GM23338 (cell line): ENCODE measurements around the gene ENDOV. TPM values are rescaled to one million over a fixed set of nuclear protein-coding genes. Genes with fewer than 3 reads are reported as not detected.

Experiments used
- ATAC-seq: fragments of 200-7000 bp; cut with Tn5 transposase; 3 replicates; pipeline ENCODE4 v1.9.1; 2020
- DNase-seq: peaks from one replicate; pipeline ENCODE4 v3.0.0-alpha.2; 2015; ENCODE audit warnings: low spot score
- H2AFZ ChIP-seq: fragments of 200-600 bp; sonication (generic); 2 replicates; pipeline ENCODE4 v1.8.0; 2016; ENCODE audit warnings: antibody characterized with exemption, mild to moderate bottlenecking, moderate library complexity
- H3F3A ChIP-seq: fragments of 200-600 bp; sonication (generic); replicated peaks from 2 replicates; pipeline ENCODE4 v1.8.0; 2017; ENCODE audit warnings: antibody characterized with exemption, mixed run types, low read depth
- H3K27ac ChIP-seq: fragments of 200-600 bp; sonication (generic); 2 replicates; pipeline ENCODE4 v1.6.1; 2016; ENCODE audit warnings: low read depth
- H3K27me3 ChIP-seq: fragments of 200-600 bp; sonication (generic); 2 replicates; pipeline ENCODE4 v1.8.0; 2016; ENCODE audit warnings: mild to moderate bottlenecking, mixed run types, moderate library complexity; ENCODE audit not compliant: insufficient read depth
- H3K36me3 ChIP-seq: fragments of 200-600 bp; sonication (generic); 2 replicates; pipeline ENCODE4 v1.8.0; 2016; ENCODE audit warnings: mild to moderate bottlenecking; ENCODE audit not compliant: insufficient read depth
- H3K4me1 ChIP-seq: fragments of 200-600 bp; sonication (generic); 2 replicates; pipeline ENCODE4 v1.8.0; 2016; ENCODE audit warnings: mild to moderate bottlenecking, moderate library complexity; ENCODE audit not compliant: insufficient read depth
- H3K4me2 ChIP-seq: fragments of 200-600 bp; sonication (generic); 2 replicates; pipeline ENCODE4 v1.7.1; 2017; ENCODE audit warnings: mixed run types
- H3K4me3 ChIP-seq: fragments of 200-600 bp; sonication (generic); 2 replicates; pipeline ENCODE4 v1.6.1; 2016; ENCODE audit warnings: mixed run types
- H3K79me2 ChIP-seq: fragments of 200-600 bp; sonication (generic); replicated peaks from 2 replicates; pipeline ENCODE4 v1.8.0; 2017; ENCODE audit warnings: mild to moderate bottlenecking; ENCODE audit not compliant: insufficient read depth
- H3K9me2 ChIP-seq: fragments of 200-600 bp; sonication (generic); 2 replicates; pipeline ENCODE4 v1.8.0; 2017; ENCODE audit not compliant: insufficient read depth
- H4K20me1 ChIP-seq: fragments of 200-600 bp; sonication (generic); replicated peaks from 2 replicates; pipeline ENCODE4 v1.8.0; 2017; ENCODE audit warnings: mild to moderate bottlenecking; ENCODE audit not compliant: insufficient read depth
- H3K27ac Mint-ChIP-seq: 2 replicates; pipeline ENCODE4 v1.8.0; 2020; ENCODE audit warnings: inconsistent platforms, mild to moderate bottlenecking, moderate library complexity, mixed read lengths
- H3K27me3 Mint-ChIP-seq: 3 replicates; pipeline ENCODE4 v1.8.0; 2022; ENCODE audit warnings: low read depth, mild to moderate bottlenecking, moderate library complexity, mixed read lengths, inconsistent platforms; ENCODE audit not compliant: insufficient read depth, poor library complexity
- H3K36me3 Mint-ChIP-seq: 3 replicates; pipeline ENCODE4 v1.8.0; 2021; ENCODE audit warnings: low read depth, mild to moderate bottlenecking, inconsistent platforms, moderate library complexity, mixed read lengths
- H3K4me1 Mint-ChIP-seq: 3 replicates; pipeline ENCODE4 v1.8.0; 2020; ENCODE audit warnings: mild to moderate bottlenecking, inconsistent platforms, mixed read lengths
- H3K4me3 Mint-ChIP-seq: 3 replicates; pipeline ENCODE4 v1.8.0; 2021; ENCODE audit warnings: moderate library complexity, mild to moderate bottlenecking, inconsistent platforms, mixed read lengths
- H3K9me3 Mint-ChIP-seq: 3 replicates; pipeline ENCODE4 v1.8.0; 2020; ENCODE audit warnings: moderate library complexity, mild to moderate bottlenecking, inconsistent platforms, mixed read lengths
- ETS1 ChIP-seq: IDR thresholded peaks from 2 replicates; pipeline ENCODE4 v1.6.1; 2016; ENCODE audit warnings: antibody characterized with exemption
- EZH2 ChIP-seq: fragments of 200-600 bp; sonication (generic); IDR thresholded peaks from one replicate; pipeline ENCODE4 v1.8.0; 2017; ENCODE audit warnings: antibody characterized with exemption, mild to moderate bottlenecking, low read depth; ENCODE audit not compliant: unreplicated experiment
- EZH2phosphoT487 ChIP-seq: fragments of 200-600 bp; sonication (generic); IDR thresholded peaks from one replicate; pipeline ENCODE4 v1.8.1; 2018; ENCODE audit warnings: antibody characterized with exemption; ENCODE audit not compliant: unreplicated experiment
- JUNB ChIP-seq: IDR thresholded peaks from one replicate; pipeline ENCODE4 v1.6.1; 2016; ENCODE audit warnings: antibody characterized with exemption; ENCODE audit not compliant: unreplicated experiment
- NANOG ChIP-seq: IDR thresholded peaks from 2 replicates; pipeline ENCODE4 v1.6.1; 2016; ENCODE audit warnings: antibody characterized with exemption, borderline replicate concordance
- POLR2AphosphoS5 ChIP-seq: IDR thresholded peaks from 2 replicates; pipeline ENCODE4 v1.6.1; 2016; ENCODE audit warnings: antibody characterized with exemption, low read depth
- STAT1 ChIP-seq: IDR thresholded peaks from one replicate; pipeline ENCODE4 v1.6.1; 2016; ENCODE audit warnings: antibody characterized with exemption; ENCODE audit not compliant: unreplicated experiment
- ZNF114 ChIP-seq: fragments of 250-450 bp; sonication (Bioruptor Pico); IDR thresholded peaks from 2 replicates; pipeline ENCODE4 v1.5.0; 2020; ENCODE audit warnings: mild to moderate bottlenecking, moderate library complexity
- ZNF331 ChIP-seq: fragments of 250-450 bp; sonication (Bioruptor Pico); IDR thresholded peaks from 2 replicates; pipeline ENCODE4 v1.5.0; 2020; ENCODE audit warnings: low read depth, mild to moderate bottlenecking, moderate library complexity
- ZNF462 ChIP-seq: fragments of 250-450 bp; sonication (Bioruptor Pico); IDR thresholded peaks from 2 replicates; pipeline ENCODE4 v1.5.0; 2020; ENCODE audit warnings: mild to moderate bottlenecking, moderate library complexity
- polyA plus RNA-seq: library from polyadenylated mRNA; unstranded; fragments of >200 nt; fragmentation: Nextera tagmentation; extraction: Ambion mirVana; gene quantifications from 2 replicates; pipeline ENCODE4 v1.2.1, GENCODE V29; 2016
- total RNA-seq: library from RNA; depleted of rRNA; stranded (reverse); fragments of >200 nt; shearing (Covaris generic); gene quantifications from 2 replicates; pipeline ENCODE4 v1.2.3, GENCODE V29; 2014
- TF ChIP-seq, protein P1 (sequence below), 2 experiments: fragments of 200-600 bp in 1 of 2; sonication (generic) in 1 of 2; conservative IDR thresholded peaks; 2 replicates each; pipeline versions ENCODE4 v1.5.1 to v1.6.1; 2016 to 2017; ENCODE audit warnings: antibody characterized with exemption in 2 of 2, low read depth in 2 of 2, mild to moderate bottlenecking in 2 of 2, moderate library complexity in 1 of 2
- TF ChIP-seq, protein P2 (sequence below): IDR thresholded peaks from one replicate; pipeline ENCODE4 v1.6.1; 2018; ENCODE audit warnings: antibody characterized with exemption; ENCODE audit not compliant: unreplicated experiment

Gene ENDOV
- total and polyA plus RNA-seq, 2 experiments from 2014 or later, result 11.5 to 16.1 TPM

- Mint-ChIP-seq H3K4me1 (peaks cover 10% of the 10 kb centered on the region), H3K27ac (no peak overlapping the region), H3K4me3 (no peak overlapping the region), H3K36me3 (peaks cover 4% of the 10 kb centered on the region; the same call in 2 of the 3 replicates), H3K27me3 (peaks cover 25% of the 10 kb centered on the region), H3K9me3 (no peaks in the 10 kb centered on the region; the same call in 2 of the 3 replicates)
- Histone ChIP-seq H3F3A (0 out of 2 replicates have a peak, but pooled peaks cover 3% of the 10 kb centered on the region), H2AFZ (no peak overlapping the region), H3K79me2 (0 out of 2 replicates have a peak, but pooled peaks cover 2% of the 10 kb centered on the region), H3K36me3 (no peaks in the 10 kb centered on the region), H3K9me2 (no peaks in the 10 kb centered on the region), H3K27ac (no peak overlapping the region), H3K27me3 (peaks cover 10% of the 10 kb centered on the region), H3K4me1 (peaks cover 3% of the 10 kb centered on the region; the same call in 1 of the 2 replicates), H3K4me3 (no peak overlapping the region), H3K4me2 (no peak overlapping the region), H4K20me1 (peaks cover 4% of the 10 kb centered on the region; the same call in 1 of the 2 replicates)
- ATAC-seq, result no peak
- DNase-seq, result no peak
- TF ChIP-seq ZNF462 (CRISPR knock-in tag) (no peak), JUNB (no peak), ZNF331 (no peak), STAT1 (no peak), ZNF114 (CRISPR knock-in tag) (no peak), EZH2 (no peak), ETS1 (no peak), EZH2phosphoT487 (no peak), POLR2AphosphoS5 (no peak), NANOG (no peak)
- TF ChIP-seq, protein P1, sequence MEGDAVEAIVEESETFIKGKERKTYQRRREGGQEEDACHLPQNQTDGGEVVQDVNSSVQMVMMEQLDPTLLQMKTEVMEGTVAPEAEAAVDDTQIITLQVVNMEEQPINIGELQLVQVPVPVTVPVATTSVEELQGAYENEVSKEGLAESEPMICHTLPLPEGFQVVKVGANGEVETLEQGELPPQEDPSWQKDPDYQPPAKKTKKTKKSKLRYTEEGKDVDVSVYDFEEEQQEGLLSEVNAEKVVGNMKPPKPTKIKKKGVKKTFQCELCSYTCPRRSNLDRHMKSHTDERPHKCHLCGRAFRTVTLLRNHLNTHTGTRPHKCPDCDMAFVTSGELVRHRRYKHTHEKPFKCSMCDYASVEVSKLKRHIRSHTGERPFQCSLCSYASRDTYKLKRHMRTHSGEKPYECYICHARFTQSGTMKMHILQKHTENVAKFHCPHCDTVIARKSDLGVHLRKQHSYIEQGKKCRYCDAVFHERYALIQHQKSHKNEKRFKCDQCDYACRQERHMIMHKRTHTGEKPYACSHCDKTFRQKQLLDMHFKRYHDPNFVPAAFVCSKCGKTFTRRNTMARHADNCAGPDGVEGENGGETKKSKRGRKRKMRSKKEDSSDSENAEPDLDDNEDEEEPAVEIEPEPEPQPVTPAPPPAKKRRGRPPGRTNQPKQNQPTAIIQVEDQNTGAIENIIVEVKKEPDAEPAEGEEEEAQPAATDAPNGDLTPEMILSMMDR (conservative IDR thresholded peaks at IDR 0.05; ENCODE audit: low read depth in 2 of 2), result no peak
- TF ChIP-seq, protein P2, sequence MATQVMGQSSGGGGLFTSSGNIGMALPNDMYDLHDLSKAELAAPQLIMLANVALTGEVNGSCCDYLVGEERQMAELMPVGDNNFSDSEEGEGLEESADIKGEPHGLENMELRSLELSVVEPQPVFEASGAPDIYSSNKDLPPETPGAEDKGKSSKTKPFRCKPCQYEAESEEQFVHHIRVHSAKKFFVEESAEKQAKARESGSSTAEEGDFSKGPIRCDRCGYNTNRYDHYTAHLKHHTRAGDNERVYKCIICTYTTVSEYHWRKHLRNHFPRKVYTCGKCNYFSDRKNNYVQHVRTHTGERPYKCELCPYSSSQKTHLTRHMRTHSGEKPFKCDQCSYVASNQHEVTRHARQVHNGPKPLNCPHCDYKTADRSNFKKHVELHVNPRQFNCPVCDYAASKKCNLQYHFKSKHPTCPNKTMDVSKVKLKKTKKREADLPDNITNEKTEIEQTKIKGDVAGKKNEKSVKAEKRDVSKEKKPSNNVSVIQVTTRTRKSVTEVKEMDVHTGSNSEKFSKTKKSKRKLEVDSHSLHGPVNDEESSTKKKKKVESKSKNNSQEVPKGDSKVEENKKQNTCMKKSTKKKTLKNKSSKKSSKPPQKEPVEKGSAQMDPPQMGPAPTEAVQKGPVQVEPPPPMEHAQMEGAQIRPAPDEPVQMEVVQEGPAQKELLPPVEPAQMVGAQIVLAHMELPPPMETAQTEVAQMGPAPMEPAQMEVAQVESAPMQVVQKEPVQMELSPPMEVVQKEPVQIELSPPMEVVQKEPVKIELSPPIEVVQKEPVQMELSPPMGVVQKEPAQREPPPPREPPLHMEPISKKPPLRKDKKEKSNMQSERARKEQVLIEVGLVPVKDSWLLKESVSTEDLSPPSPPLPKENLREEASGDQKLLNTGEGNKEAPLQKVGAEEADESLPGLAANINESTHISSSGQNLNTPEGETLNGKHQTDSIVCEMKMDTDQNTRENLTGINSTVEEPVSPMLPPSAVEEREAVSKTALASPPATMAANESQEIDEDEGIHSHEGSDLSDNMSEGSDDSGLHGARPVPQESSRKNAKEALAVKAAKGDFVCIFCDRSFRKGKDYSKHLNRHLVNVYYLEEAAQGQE, result no peak
Observed at GRCh38 chr17:80418589-80418988, 3.6 kb downstream of the ENDOV start.
